AG04450 (cell line): ENCODE data around the gene HDDC3. TPM values are rescaled to one million over a fixed set of nuclear protein-coding genes. Genes with fewer than 3 reads are reported as not detected.
A peak's percentile ranks its signal among the peaks of the same experiment; 100 is the strongest.

Experiments used
- CTCF ChIA-PET: fragments of 300-600, 350-600 bp; formaldehyde crosslinking; extraction: SDS; loops from one replicate; lab custom pipeline; 2022; ENCODE audit warnings: antibody characterized with exemption, inconsistent platforms; lab: Charles Lee
- POLR2A ChIA-PET: fragments of 350-600 bp; formaldehyde crosslinking; extraction: SDS; loops from one replicate; lab custom pipeline; 2021; ENCODE audit warnings: antibody characterized with exemption, inconsistent platforms; lab: Yijun Ruan, JAX
- DNase-seq: peaks from one replicate; pipeline ENCODE4 v3.0.0-alpha.2; 2011; ENCODE audit warnings: low read depth, low spot score
- H3K27ac ChIP-seq: one replicate; pipeline ENCODE4 v1.5.1; 2012; ENCODE audit warnings: low read depth, low read length, control low read depth
- H3K27me3 ChIP-seq: one replicate; pipeline ENCODE4 v1.6.0; 2012; ENCODE audit warnings: low read length; ENCODE audit not compliant: control insufficient read depth, insufficient read depth
- H3K4me3 ChIP-seq: 2 replicates; pipeline ENCODE4 v1.5.1; 2011; ENCODE audit warnings: mild to moderate bottlenecking, low read depth, low read length, control low read depth
- H3K9me3 ChIP-seq: 2 replicates; pipeline ENCODE4 v1.5.1; 2012; ENCODE audit warnings: low read length; ENCODE audit not compliant: control insufficient read depth, insufficient read depth
- polyA plus RNA-seq: library from polyadenylated mRNA; depleted of rRNA; stranded (reverse); fragments of >200 nt; gene quantifications from 2 replicates; pipeline ENCODE4 v1.2.3, GENCODE V29; 2011
- TF ChIP-seq, protein P1 (sequence below): IDR thresholded peaks from 2 replicates; pipeline ENCODE4 v1.5.1; 2011; ENCODE audit warnings: low read depth, low read length, control low read depth, inconsistent platforms

HDDC3 gene
- polyA plus RNA-seq, 1 experiment = 10.3 TPM

DNA sequence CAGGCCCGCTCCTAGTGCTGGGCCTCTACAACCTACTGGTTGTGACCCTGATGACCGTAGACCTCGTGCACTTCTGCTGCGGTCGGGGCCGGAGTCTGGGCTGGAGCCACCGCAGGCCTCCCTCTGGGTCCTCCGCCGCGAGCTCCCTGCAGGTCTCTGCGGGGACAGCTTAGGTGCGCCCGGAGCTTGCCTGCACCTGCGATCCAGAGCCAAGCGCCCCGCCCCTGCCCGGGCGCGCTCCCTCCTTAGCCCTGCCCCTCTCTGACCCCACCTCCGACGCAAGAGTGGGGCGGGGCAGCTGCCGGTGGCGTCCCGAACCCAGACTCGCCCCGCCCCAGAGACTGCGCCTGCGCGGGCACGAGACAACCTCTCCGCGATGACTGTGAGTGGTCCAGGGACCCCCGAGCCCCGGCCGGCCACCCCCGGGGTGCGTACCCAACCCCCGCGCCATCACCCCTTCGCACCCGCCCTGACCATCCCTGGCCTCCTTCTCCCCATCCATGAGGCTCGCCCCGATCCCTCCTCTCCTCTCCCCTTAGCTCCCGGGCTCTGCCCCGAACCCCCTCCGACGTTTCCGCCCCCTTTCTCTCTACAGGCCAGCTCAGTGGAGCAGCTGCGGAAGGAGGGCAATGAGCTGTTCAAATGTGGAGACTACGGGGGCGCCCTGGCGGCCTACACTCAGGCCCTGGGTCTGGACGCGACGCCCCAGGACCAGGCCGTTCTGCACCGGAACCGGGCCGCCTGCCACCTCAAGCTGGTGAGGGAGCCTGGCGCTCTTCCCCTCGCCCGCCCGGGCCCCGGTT is 2.8 kb upstream of the HDDC3 start, which contains the start of gene UNC45A:
Gene UNC45A (plus strand): TSS at position 337 of the 803 bp plus-strand sequence. CDS start 40 bp downstream, at position 377.
- Histone ChIP-seq H3K27me3 (no peaks in the 10 kb centered on the region), H3K9me3 (no peaks in the 10 kb centered on the region; the same call in 1 of the 2 replicates), H3K27ac (peak within 1 kb of the TSS; percentile 65), H3K4me3 (peak within 1 kb of the TSS; percentile 83)
- POLR2A ChIA-PET = interaction anchor here (0.5 to 2.2 kb wide), 9 partner anchors 9 to 933 kb away, joined by 3 to 19 read pairs (median 5); partner anchors contain the start of genes MAN2A2 and RCCD1
- CTCF ChIA-PET = interaction anchor here (0.5 to 7.4 kb wide), 22 partner anchors 8 to 629 kb away, joined by 3 to 98 read pairs (median 4); partner anchors contain the start of genes MAN2A2 and RCCD1
- TF ChIP-seq, protein P1, sequence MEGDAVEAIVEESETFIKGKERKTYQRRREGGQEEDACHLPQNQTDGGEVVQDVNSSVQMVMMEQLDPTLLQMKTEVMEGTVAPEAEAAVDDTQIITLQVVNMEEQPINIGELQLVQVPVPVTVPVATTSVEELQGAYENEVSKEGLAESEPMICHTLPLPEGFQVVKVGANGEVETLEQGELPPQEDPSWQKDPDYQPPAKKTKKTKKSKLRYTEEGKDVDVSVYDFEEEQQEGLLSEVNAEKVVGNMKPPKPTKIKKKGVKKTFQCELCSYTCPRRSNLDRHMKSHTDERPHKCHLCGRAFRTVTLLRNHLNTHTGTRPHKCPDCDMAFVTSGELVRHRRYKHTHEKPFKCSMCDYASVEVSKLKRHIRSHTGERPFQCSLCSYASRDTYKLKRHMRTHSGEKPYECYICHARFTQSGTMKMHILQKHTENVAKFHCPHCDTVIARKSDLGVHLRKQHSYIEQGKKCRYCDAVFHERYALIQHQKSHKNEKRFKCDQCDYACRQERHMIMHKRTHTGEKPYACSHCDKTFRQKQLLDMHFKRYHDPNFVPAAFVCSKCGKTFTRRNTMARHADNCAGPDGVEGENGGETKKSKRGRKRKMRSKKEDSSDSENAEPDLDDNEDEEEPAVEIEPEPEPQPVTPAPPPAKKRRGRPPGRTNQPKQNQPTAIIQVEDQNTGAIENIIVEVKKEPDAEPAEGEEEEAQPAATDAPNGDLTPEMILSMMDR = no peak
- DNase-seq = peak; percentile 49

DNA sequence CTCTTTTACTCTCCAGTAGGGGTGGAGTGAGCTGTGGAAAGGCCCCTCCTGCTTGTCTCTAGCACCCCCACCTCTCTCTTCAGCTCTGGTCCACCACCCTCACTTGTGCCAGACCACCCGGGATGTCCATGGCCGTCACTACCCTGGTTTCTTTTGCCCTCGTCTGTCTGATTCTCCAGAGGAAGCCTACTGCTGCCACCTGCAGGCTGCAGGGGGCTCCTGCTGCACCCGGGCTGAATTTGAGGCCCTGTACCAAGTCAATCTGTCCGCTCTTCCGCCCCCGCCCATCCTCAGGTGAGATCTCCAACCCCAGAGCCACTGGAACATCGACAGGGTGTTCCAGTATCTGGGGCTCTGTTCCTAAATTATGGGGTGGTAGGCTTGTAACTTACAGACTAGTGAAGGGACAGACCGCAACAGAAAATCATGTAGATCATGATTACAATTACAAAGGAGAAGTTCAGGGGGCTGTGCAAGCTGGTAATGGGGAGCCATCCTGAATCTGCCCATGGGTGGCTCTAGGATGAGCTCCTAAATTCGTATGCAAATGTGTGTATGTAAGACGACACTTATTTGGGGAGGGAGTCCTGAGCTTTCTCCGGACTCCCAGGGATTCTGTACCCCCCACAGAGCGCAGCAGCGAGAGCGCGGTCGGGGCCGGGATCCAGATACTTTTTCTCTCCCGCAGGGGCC is 2.1 kb upstream of the HDDC3 start:
- CTCF ChIA-PET = interaction anchor here (0.6 to 7.4 kb wide), 30 partner anchors 9 to 1570 kb away, joined by 3 to 98 read pairs (median 4); partner anchors contain the start of genes MAN2A2 and RCCD1
- Histone ChIP-seq H3K4me3 (peak overlapping the region; percentile 83), H3K27me3 (no peaks in the 10 kb centered on the region), H3K9me3 (no peaks in the 10 kb centered on the region; the same call in 1 of the 2 replicates), H3K27ac (no peak overlapping the region)
- TF ChIP-seq, protein P1 = peak; percentile 93
- DNase-seq = peak; percentile 53
- POLR2A ChIA-PET = interaction anchor here (1.0 to 2.2 kb wide), 4 partner anchors 17 to 45 kb away, joined by 3 to 19 read pairs (median 6); partner anchors contain the start of genes MAN2A2 and RCCD1

DNA sequence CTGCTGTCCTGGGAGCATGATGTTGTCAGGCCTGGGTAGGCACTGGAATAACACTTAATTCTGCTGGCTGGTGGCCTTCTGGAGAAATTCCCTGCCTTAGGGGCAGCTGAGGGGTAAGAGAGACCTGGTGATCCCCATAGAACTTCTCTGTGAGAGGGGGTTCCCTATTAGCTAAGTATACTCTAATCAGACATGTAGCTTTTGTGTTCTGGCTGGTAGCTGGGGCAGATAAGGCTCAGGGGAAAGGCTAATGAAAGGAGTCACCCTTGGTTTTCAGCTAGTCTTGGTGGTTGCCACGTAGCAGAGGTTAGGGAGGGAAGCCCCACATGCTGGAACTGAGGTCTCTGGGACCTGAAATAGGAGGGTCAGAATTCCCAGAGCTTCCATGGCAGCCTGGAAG is 952 bp upstream of the HDDC3 start:
- TF ChIP-seq, protein P1 = no peak
- no peaks in the 10 kb centered on the region for H3K27me3 ChIP-seq
- H3K27ac ChIP-seq = no peak overlapping the region
- ChIA-PET CTCF (interaction anchor here (0.8 to 7.4 kb wide), 24 partner anchors 7 to 613 kb away, joined by 3 to 98 read pairs (median 6); partner anchors contain the start of genes BLM, FES, MAN2A2 and RCCD1), POLR2A (no interaction called here)
- H3K4me3 ChIP-seq = no peak overlapping the region
- no peaks in the 10 kb centered on the region; the same call in 1 of the 2 replicates for H3K9me3 ChIP-seq
- DNase-seq = no peak

DNA sequence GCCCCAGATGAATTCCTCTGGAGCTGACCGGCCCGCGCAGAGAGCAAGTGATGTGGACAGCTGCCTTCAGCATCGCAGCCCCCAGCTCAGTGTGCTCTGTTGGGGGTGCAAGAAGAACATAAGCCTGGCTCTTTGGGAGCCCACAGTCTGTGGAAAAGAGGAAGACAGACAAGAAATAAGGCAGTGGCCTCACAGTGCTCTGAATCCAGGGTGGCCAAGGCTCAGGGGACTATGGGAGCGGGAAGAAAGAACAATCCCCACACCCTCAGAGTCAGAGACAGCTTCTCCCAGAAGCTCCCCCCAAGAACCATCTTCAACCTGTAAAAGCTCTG is 277 bp upstream of the HDDC3 start:
- no peak for DNase-seq
- Histone ChIP-seq H3K27ac (no peak overlapping the region), H3K9me3 (no peaks in the 10 kb centered on the region; the same call in 1 of the 2 replicates), H3K27me3 (no peaks in the 10 kb centered on the region), H3K4me3 (0 out of 2 replicates have a peak overlapping the region, but pooled peaks have one; percentile 17)
- ChIA-PET POLR2A (interaction anchor here (0.9 kb wide), 1 partner anchor 10 kb away, joined by 3 read pairs; no protein-coding TSS in a partner anchor), CTCF (interaction anchor here (0.5 to 7.4 kb wide), 34 partner anchors 10 to 1870 kb away, joined by 3 to 98 read pairs (median 5); partner anchors contain the start of genes BLM, FES, MAN2A2 and RCCD1)
- TF ChIP-seq, protein P1 = no peak
